DOHH2 (cell line): ENCODE results near the gene ZNF454.

Experiments used
- EZH2phosphoT487 ChIP-seq: fragments of 200-600 bp; sonication (generic); IDR thresholded peaks from 2 replicates; pipeline ENCODE4 v1.6.1; 2017; ENCODE audit warnings: borderline replicate concordance, mild to moderate bottlenecking, antibody characterized with exemption, low read length, moderate library complexity, mixed read lengths
- TF ChIP-seq, protein P1 (sequence below): fragments of 200-600 bp; sonication (generic); IDR thresholded peaks from one replicate; pipeline ENCODE4 v1.5.1; 2014; ENCODE audit warnings: antibody characterized with exemption, mild to moderate bottlenecking, low read depth, low read length; ENCODE audit not compliant: poor library complexity, severe bottlenecking

DNA sequence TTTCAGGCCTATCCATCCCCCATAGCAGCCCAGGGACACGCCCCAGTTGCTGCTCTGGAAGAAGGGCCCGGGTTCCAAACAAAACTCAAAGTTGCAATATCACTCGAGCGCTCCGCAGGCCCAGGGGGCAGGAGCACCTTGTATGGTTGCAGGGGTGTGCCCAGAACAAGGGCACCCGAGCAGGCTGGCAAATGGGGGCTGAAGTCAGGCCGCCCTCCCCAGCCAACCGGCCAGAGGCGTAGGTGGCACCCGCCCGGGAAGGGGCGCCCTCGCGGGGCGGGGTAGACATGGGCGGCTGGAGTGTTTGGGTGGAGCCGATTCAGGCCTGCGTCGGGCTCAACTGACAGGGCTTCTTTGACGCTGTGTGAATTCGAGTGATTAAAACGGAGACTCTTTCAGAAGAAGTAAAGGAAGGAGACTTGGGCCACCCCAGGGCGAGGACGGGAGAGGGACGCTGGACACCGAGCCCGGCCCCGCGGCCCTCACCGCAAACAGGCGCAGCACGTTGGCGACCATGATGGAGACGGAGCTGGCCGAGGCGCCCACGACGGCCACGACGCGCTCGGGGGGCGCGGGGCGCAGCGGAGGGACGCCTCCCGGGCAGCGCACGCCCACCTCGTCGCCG, 53.1 kb downstream of the ZNF454 start:
- TF ChIP-seq, protein P1, sequence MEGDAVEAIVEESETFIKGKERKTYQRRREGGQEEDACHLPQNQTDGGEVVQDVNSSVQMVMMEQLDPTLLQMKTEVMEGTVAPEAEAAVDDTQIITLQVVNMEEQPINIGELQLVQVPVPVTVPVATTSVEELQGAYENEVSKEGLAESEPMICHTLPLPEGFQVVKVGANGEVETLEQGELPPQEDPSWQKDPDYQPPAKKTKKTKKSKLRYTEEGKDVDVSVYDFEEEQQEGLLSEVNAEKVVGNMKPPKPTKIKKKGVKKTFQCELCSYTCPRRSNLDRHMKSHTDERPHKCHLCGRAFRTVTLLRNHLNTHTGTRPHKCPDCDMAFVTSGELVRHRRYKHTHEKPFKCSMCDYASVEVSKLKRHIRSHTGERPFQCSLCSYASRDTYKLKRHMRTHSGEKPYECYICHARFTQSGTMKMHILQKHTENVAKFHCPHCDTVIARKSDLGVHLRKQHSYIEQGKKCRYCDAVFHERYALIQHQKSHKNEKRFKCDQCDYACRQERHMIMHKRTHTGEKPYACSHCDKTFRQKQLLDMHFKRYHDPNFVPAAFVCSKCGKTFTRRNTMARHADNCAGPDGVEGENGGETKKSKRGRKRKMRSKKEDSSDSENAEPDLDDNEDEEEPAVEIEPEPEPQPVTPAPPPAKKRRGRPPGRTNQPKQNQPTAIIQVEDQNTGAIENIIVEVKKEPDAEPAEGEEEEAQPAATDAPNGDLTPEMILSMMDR, result no peak
- TF ChIP-seq EZH2phosphoT487, result no peak
